GM19043 (cell line): ENCODE results near the gene HOXA3.

Experiments used
- ATAC-seq: cut with Tn5 transposase; IDR thresholded peaks from one replicate; pipeline ENCODE4 v1.9.1; 2021; ENCODE audit warnings: low read depth; ENCODE audit not compliant: unreplicated experiment

HOXA3 gene

DNA sequence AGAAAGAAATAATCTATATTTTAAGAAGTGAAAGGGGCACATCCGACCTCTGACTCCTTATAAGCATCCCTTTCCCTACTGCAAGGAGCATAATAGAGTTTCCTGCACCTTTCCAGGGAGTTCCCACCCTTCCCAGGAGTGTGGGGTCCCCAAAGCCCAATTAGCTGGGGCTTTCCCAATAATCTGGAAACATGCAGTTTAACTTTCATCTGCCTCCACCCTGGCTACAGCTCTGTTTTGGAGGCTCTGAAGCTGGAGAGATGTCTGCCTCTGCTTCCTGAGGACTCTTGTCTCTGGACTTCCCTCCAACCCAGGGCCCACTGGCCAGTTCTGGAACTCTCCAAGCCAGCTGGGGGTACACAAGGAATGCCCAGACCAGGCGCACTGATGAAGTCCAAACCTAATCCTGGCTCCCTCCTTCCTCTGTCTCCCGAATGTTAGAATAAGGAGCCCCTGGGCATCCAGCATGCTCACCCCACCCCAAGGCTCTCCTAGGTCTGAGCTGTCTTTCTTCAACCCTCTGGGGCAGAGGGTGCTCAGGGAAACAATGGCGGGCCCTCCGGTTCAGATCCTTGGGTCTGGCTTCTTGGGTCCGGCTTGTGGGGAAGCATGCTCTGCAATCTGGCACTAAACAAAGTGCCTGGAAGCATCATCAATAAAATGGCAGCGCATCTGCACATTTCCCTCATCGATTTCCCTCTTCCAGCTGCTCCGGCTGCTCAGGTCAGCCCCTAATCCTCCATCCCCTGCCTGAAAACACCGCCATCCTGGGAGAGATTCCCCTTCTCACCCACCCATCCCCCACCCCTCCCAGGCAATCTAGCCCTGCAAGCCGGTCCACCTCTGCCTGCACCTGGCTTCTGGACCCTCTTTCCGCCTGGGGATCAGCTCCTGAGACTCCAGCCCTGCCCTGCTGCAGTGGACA lies 35.2 kb downstream of the HOXA3 start:
- ATAC-seq: no peak

DNA sequence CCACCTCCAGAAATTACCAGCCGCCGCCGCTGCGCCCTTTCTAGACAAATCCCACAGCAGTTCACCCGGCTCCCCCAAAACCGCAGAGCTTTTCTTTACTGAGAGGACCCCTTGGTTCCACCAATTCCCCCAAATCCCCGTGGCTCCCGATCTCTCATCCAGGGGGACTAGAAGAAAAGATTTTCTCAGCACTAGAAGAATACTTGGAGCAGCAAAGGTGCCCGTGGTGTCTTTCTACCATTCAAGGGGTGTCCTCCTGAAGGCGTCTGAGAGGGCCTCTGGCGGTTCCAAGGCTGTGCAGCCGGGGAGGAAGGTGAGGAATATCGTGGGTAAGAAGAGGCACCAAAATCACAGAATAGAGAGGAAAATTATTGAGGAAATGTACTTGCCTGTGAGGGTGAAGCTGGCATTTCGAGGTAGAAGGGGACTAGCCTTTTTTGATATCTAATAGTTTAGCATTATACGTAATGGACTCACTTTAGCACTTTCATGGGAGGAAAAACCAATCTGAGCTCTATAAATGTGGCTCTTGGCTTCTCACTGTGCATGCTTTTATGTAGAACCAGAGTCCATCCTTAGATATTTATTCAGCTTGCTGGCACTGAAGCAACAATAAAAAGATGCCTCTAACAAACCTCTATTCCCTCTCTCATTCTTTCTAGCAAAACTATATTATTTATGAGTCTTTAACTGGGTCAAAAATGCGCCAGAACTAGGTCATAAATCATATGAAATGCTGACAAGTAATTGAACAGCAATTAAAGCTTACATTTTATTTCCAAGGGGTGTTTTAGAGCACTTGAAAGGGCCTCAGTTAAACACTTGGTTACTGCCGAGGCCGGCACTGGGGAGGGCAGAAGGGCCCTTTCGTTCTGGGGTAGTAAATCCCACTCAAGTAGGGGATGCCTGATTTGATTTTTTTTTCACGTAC lies 36.1 kb downstream of the HOXA3 start:
- no peak for ATAC-seq

DNA sequence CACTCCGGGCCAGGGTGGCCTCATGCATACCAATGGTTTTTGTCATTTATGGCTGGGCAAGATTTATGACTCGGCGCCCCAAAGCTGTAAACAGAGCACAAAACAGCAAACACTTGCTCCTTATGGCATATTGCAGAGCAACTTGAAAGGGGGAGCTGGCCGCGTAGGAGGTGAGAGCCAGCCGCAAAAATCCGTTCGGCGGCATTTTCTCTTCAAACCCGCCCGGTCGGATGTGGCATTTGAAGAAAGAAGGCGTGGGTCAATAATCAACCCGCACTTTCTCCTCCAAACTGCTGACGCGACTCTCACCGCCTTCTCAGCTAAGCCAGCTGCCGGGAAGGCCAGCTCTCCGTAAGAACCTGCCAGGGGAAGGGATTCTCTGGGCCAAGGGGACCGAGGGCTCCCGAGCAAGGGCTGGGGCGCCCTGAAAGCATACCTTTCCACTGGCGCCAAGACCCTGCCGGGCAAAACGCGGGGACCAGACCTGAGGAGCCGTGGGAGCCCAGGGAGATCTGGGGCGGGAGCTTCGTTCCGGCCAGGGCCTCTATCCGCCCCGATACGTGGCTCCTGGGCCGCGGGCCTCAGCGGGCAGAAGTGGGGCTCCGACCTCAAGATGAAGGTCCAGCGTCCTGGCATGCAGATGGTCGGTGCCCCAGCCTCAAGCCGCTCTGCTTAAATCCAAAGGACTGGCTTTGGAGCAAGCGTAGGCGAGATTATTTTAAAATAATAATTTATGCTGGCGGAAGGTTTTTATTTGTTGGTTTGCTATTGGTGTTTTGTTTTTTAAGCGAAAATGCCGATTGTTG lies 37.0 kb downstream of the HOXA3 start:
- no peak for ATAC-seq

DNA sequence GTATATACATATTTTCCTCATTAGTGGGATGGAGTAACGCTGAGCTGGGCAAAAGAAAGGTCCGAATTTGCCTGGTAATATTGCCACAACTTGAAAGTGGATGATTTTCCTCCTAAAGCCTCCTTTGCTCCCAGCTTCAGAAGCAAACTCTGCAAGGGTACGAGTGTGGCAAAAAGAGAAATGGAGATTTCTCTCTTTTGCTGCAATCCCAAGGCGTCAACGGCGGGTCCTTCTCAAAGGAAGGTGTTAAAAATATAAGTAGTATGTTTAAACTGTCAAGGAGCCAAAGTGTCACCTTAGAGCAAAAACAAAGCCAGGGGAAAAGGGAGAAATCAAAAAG lies 37.5 kb downstream of the HOXA3 start:
- ATAC-seq: no peak

- ATAC-seq: no peak
Observed at GRCh38 chr7:27113991-27114769, 38.2 kb downstream of the HOXA3 start.

DNA sequence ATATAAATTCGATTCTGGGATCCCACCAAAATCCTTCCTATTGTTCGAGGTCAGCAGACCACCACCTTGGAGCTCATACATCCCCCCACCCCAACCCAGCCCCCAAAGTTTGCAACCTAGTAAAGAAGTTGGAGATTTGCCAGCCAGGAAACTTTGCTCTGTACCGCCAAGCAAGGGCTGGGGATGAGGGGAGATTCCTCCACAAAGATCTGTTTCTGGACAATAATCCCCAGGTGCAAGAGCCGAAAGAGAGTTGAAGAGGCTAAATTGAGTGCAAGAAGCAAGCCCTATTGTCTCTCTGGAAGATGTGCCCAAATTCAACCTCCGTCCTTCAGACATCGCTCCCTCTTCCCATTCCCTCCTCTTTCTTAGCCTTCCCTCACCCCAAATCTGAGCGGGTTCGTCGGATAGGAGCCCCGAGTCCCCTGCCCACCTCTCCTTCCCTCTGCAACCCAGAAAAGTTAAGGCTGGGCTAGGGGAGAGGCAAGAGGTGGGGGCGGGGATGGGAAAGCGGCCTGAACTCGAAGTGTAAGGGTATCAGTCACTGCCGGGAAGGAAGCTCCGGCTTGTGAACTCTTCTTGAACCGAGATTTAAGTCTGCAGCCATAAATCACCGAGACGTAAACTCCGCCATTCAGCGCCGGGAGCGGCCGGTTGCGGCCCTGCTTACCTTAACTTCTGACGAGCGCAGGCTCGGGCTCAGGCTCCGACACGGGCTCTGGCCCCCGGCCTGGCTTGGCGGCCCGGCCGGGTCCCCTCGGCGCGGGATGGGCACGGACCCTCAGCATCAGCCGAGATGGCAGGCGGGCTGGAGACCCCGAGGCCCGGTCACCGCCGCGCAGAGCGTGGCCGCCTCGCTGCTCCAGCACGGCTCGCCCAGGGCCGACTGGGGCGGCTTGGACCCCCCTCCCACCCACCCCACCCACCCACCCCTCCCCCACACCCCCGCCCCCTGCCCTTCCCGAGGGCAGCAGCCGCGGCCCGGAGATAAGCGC lies 39.1 kb downstream of the HOXA3 start:
- no peak for ATAC-seq

GRCh38 chr7:27112361-27112760 lies 40.0 kb downstream of the HOXA3 start:
- no peak for ATAC-seq

GRCh38 chr7:27111751-27112277 lies 40.6 kb downstream of the HOXA3 start:
- no peak for ATAC-seq

DNA sequence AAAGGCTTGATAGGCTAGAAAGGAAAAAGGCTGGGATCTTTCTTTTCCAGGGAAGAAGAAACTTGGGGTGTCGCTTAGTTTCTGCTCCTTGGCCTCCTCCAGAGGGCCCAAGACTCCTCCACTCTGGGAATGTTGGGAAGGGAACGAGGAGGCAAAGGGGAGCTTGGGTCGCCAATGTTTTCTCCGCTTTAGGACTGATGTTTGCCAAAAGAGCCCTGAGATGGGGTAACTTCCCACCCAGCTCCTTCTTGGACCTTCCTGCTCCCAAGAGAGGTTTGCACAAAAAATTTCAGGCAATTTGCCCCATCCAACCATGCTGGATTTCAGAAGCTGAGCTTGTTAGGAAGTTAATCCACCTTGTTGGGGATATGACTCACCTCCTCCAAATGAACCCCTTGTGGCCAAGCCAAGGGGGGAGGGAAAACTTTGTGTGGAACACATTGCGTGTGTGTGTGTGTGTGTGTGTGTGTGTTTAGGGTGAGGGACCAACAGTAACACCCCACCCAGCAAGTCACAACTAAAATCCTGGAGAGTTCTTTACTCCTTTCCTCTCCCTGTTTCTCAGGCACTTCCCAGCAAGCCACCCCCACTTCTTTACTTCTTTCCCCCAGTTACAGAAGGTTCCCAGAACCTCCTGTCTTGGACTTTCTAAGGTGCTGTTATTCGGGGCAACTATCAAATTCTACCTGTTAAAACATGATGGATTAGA lies 41.2 kb downstream of the HOXA3 start:
- ATAC-seq: no peak

GRCh38 chr7:27110186-27111031 lies 42.0 kb downstream of the HOXA3 start:
- ATAC-seq: no peak

DNA sequence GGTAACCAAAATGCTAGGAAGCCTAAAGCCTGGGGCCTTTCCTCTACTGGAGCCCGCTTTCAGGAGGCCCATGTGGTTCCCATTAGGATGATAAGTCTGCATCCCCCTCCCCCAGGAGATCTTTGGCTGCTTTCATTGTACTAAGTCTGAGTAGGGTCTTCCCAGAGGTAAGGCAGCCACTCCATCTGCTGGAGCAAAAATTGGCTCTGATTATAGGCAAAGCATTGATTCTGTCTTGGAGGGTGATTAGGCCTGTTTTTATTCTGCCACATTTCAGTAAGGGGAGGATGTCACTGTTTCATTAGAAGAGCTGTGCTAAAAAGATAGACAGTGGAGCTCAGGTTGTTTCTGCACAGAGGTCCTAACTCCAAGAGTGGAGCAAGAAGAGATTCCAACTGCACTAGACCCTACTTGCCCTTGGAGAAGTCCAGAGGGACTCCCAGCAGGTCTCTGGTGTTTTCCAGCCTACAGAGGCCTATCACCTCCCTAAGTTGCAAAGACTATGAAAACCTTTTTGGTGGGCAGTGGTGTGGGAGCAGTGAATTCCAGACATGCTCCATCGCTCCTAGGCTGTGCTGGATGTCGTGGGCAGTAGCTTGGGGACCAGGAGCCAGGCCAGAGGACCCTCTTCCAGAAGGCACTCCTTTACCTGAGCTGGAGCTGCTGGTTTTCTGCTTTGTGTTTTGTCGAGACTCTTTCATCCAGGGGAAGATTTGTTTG lies 42.8 kb downstream of the HOXA3 start:
- ATAC-seq: no peak

DNA sequence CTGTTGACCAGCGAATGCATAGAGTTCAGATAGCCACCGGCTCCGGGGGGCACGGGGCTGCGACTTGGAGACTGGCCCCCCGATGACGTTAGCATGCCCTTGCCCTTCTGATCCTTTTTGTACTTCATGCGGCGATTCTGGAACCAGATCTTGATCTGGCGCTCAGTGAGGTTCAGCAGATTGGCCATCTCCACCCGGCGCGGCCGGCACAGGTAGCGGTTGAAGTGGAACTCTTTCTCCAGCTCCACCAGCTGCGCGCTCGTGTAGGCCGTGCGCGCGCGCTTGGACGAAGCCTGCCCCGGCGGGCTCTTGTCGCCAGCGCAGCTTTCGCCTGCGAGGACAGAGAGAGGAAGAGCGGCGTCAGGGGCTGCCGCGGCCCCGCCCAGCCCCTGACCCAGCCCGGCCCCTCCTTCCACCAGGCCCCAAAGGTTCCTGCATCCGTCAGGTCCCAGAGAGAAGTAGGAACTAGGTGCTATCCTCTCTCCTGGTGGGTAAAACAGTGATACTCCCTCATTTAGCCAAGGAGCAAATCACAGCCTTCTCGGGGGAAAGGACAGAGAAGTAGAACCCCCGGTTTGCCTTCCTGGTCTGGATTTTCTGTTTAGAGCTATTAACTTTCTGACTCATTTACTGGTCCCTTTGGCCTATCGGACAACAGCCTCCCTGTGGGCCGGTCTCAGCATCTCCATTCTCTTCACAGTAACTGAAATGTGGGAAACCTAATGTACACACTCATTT lies 43.8 kb downstream of the HOXA3 start:
- no peak for ATAC-seq

GRCh38 chr7:27107391-27108381 lies 44.7 kb downstream of the HOXA3 start:
- ATAC-seq: no peak

GRCh38 chr7:27106901-27107240 lies 45.5 kb downstream of the HOXA3 start:
- no peak for ATAC-seq
